Upper lobe of right lung (tissue), 1 donor: ENCODE data around the gene CNGA1. TPM values are rescaled to one million over a fixed set of nuclear protein-coding genes. Genes with fewer than 3 reads are reported as not detected.

Experiments
- ATAC-seq: fragments of 200-7000 bp; cut with Tn5 transposase; one replicate; pipeline ENCODE4 v1.9.1; 2020; ENCODE audit warnings: mild to moderate bottlenecking, moderate library complexity
- DNase-seq: peaks from one replicate; pipeline ENCODE4 v3.0.0-alpha.2; 2020
- H3K27ac ChIP-seq: fragments of 200-600 bp; one replicate; pipeline ENCODE4 v1.8.0; 2022
- H3K27me3 ChIP-seq: fragments of 200-600 bp; one replicate; pipeline ENCODE4 v1.8.0; 2022; ENCODE audit warnings: mild to moderate bottlenecking
- H3K36me3 ChIP-seq: fragments of 200-600 bp; one replicate; pipeline ENCODE4 v1.8.0; 2022
- H3K4me1 ChIP-seq: fragments of 200-600 bp; one replicate; pipeline ENCODE4 v1.8.0; 2022
- H3K4me3 ChIP-seq: fragments of 200-600 bp; one replicate; pipeline ENCODE4 v1.8.0; 2022; ENCODE audit warnings: mild to moderate bottlenecking
- H3K9me3 ChIP-seq: fragments of 200-600 bp; one replicate; pipeline ENCODE4 v1.8.0; 2022
- intact Hi-C: fragments of 100-400 bp; cut with DNase I; formaldehyde crosslinking; loops from one replicate; pipeline ENCODE4 v1.11.0; 2022
- total RNA-seq: library from RNA; stranded (reverse); fragmentation: NEBNext Ultra II Directional; extraction: Animal tissue kit (Norgen Biotek cat#: 25700); gene quantifications from one replicate; pipeline ENCODE4 v1.2.1, GENCODE V29; 2021
- TF ChIP-seq, protein P1 (sequence below): fragments of 200-600 bp; IDR thresholded peaks from one replicate; pipeline ENCODE4 v1.8.0; 2022; ENCODE audit warnings: antibody characterized with exemption
- donor health status: DM: no; HTN: yes; CAD: no; lungs with severe emphysema.

CNGA1 gene
- total RNA-seq, 1 donor from 2014 or later, result not detected

DNA sequence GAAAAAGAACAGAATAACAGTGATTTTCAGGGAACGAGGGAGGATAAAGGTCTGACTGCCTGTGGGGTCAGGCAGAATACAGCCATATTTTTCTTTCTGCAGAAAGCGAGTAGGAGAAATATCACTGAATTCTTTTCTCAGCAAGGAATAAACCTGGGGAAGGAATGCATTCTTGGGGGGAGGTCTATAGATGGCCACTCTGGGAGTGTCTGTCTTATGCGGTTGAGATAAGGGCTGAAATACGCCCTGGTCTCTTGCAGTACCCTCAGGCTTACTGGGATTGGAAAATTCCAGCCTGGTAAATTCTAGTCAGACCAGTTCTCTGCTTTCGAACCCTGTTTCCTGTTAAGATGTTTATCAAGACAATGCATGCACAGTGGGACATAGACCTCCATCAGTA lies 26.3 kb downstream of the CNGA1 start:
- Histone ChIP-seq H3K4me1 (no peaks in the 10 kb centered on the region), H3K36me3 (no peaks in the 10 kb centered on the region), H3K27ac (no peak overlapping the region), H3K27me3 (no peaks in the 10 kb centered on the region), H3K4me3 (no peak overlapping the region), H3K9me3 (no peaks in the 10 kb centered on the region)
- DNase-seq, result no peak
- TF ChIP-seq, protein P1, sequence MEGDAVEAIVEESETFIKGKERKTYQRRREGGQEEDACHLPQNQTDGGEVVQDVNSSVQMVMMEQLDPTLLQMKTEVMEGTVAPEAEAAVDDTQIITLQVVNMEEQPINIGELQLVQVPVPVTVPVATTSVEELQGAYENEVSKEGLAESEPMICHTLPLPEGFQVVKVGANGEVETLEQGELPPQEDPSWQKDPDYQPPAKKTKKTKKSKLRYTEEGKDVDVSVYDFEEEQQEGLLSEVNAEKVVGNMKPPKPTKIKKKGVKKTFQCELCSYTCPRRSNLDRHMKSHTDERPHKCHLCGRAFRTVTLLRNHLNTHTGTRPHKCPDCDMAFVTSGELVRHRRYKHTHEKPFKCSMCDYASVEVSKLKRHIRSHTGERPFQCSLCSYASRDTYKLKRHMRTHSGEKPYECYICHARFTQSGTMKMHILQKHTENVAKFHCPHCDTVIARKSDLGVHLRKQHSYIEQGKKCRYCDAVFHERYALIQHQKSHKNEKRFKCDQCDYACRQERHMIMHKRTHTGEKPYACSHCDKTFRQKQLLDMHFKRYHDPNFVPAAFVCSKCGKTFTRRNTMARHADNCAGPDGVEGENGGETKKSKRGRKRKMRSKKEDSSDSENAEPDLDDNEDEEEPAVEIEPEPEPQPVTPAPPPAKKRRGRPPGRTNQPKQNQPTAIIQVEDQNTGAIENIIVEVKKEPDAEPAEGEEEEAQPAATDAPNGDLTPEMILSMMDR, result no peak
- intact Hi-C loops, result no loop called here
- no peak for ATAC-seq

- intact Hi-C loops, result no loop called here
- DNase-seq, result no peak
- Histone ChIP-seq H3K36me3 (no peaks in the 10 kb centered on the region), H3K27me3 (no peaks in the 10 kb centered on the region), H3K27ac (no peak overlapping the region), H3K4me3 (no peak overlapping the region), H3K9me3 (no peaks in the 10 kb centered on the region), H3K4me1 (no peaks in the 10 kb centered on the region)
- TF ChIP-seq, protein P1, result no peak
- no peak for ATAC-seq
Measured at GRCh38 chr4:47974566-47974965, 41.9 kb downstream of the CNGA1 start.

DNA sequence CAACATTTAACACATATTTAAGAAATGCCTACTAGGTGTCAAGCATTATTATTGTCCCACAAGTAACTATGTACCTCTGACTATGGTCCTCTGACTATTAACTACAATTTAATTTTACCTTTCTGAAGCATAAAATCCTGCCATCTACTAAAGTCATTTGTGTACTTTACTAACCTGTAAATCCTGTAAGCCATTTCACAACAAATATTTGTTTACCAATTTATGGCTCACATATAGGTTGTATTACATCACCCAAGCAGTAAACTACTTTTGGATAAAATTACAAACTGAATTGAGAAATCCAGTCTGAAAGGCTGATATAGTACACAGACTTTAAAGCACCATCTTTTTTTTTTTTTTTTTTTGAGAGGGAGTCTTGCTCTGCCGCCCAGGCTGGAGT lies 43.8 kb downstream of the CNGA1 start:
- Histone ChIP-seq H3K4me3 (no peak overlapping the region), H3K27me3 (no peaks in the 10 kb centered on the region), H3K36me3 (no peaks in the 10 kb centered on the region), H3K9me3 (no peaks in the 10 kb centered on the region), H3K27ac (no peak overlapping the region), H3K4me1 (no peaks in the 10 kb centered on the region)
- intact Hi-C loops, result no loop called here
- DNase-seq (no peak), ATAC-seq (no peak)
- TF ChIP-seq, protein P1, result no peak

GRCh38 chr4:47972181-47972580 lies 44.3 kb downstream of the CNGA1 start:
- TF ChIP-seq, protein P1, result no peak
- intact Hi-C loops, result no loop called here
- DNase-seq, result no peak
- Histone ChIP-seq H3K4me1 (no peaks in the 10 kb centered on the region), H3K27me3 (no peaks in the 10 kb centered on the region), H3K9me3 (no peaks in the 10 kb centered on the region), H3K4me3 (no peak overlapping the region), H3K36me3 (no peaks in the 10 kb centered on the region), H3K27ac (no peak overlapping the region)
- ATAC-seq, result peak; percentile 62

GRCh38 chr4:47968847-47969246 lies 47.6 kb downstream of the CNGA1 start:
- ATAC-seq (no peak), DNase-seq (no peak)
- H3K4me3 ChIP-seq, result no peak overlapping the region
- H3K36me3 ChIP-seq, result no peaks in the 10 kb centered on the region
- TF ChIP-seq, protein P1, result no peak
- H3K27me3 ChIP-seq, result no peaks in the 10 kb centered on the region
- H3K9me3 ChIP-seq, result no peaks in the 10 kb centered on the region
- H3K27ac ChIP-seq, result no peak overlapping the region
- H3K4me1 ChIP-seq, result no peaks in the 10 kb centered on the region
- intact Hi-C loops, result no loop called here

- Histone ChIP-seq H3K36me3 (no peaks in the 10 kb centered on the region), H3K27me3 (no peaks in the 10 kb centered on the region), H3K4me3 (no peak overlapping the region), H3K27ac (no peak overlapping the region), H3K4me1 (no peaks in the 10 kb centered on the region), H3K9me3 (no peaks in the 10 kb centered on the region)
- no peak for ATAC-seq
- intact Hi-C loops, result no loop called here
- TF ChIP-seq, protein P1, result no peak
- no peak for DNase-seq
Measured at GRCh38 chr4:47954677-47955076, 61.8 kb downstream of the CNGA1 start.
